ENCODE data around the gene OGDH. TPM values are rescaled to one million over a fixed set of nuclear protein-coding genes. Genes with fewer than 3 reads are reported as not detected.

The OGDH gene
- total and polyA plus RNA-seq, 2 of the 13 experiments (the other 11 are each of a cell fraction or from before 2014, with no cell fraction given) = 17.4 to 25.4 TPM

- TF ChIP-seq ZNF589 (CRISPR knock-in tag; conservative IDR thresholded peaks at IDR 0.05) = no peak; the same call in 1 of the 2 replicates
- peak; percentile 94; the same call in 1 of the 2 replicates for TF ChIP-seq ZIK1 (CRISPR knock-in tag; IDR thresholded peaks at IDR 0.05; ENCODE audit: borderline replicate concordance, low read depth)
- peak; percentile 89 for TF ChIP-seq KLF6 (CRISPR knock-in tag; IDR thresholded peaks at IDR 0.05)
- TF ChIP-seq ZNF446 (CRISPR knock-in tag; IDR thresholded peaks at IDR 0.05) = 0 out of 2 replicates have a peak, but pooled peaks have one; percentile 62
- TF ChIP-seq, protein P1, sequence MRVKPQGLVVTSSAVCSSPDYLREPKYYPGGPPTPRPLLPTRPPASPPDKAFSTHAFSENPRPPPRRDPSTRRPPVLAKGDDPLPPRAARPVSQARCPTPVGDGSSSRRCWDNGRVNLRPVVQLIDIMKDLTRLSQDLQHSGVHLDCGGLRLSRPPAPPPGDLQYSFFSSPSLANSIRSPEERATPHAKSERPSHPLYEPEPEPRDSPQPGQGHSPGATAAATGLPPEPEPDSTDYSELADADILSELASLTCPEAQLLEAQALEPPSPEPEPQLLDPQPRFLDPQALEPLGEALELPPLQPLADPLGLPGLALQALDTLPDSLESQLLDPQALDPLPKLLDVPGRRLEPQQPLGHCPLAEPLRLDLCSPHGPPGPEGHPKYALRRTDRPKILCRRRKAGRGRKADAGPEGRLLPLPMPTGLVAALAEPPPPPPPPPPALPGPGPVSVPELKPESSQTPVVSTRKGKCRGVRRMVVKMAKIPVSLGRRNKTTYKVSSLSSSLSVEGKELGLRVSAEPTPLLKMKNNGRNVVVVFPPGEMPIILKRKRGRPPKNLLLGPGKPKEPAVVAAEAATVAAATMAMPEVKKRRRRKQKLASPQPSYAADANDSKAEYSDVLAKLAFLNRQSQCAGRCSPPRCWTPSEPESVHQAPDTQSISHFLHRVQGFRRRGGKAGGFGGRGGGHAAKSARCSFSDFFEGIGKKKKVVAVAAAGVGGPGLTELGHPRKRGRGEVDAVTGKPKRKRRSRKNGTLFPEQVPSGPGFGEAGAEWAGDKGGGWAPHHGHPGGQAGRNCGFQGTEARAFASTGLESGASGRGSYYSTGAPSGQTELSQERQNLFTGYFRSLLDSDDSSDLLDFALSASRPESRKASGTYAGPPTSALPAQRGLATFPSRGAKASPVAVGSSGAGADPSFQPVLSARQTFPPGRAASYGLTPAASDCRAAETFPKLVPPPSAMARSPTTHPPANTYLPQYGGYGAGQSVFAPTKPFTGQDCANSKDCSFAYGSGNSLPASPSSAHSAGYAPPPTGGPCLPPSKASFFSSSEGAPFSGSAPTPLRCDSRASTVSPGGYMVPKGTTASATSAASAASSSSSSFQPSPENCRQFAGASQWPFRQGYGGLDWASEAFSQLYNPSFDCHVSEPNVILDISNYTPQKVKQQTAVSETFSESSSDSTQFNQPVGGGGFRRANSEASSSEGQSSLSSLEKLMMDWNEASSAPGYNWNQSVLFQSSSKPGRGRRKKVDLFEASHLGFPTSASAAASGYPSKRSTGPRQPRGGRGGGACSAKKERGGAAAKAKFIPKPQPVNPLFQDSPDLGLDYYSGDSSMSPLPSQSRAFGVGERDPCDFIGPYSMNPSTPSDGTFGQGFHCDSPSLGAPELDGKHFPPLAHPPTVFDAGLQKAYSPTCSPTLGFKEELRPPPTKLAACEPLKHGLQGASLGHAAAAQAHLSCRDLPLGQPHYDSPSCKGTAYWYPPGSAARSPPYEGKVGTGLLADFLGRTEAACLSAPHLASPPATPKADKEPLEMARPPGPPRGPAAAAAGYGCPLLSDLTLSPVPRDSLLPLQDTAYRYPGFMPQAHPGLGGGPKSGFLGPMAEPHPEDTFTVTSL (CRISPR knock-in tag; IDR thresholded peaks at IDR 0.05; ENCODE audit: borderline replicate concordance) = peak; percentile 24; the same call in 1 of the 2 replicates
- TF ChIP-seq PHF5A (CRISPR knock-in tag; IDR thresholded peaks at IDR 0.05; ENCODE audit: low read depth, unreplicated experiment) = peak; percentile 67
- TF ChIP-seq ZMAT3 (CRISPR knock-in tag; conservative IDR thresholded peaks at IDR 0.05) = peak; percentile 92
- TF ChIP-seq ZNF34 (CRISPR knock-in tag; IDR thresholded peaks at IDR 0.05; ENCODE audit: borderline replicate concordance) = no peak
- peak; percentile 98 for TF ChIP-seq GABPB1 (CRISPR knock-in tag; IDR thresholded peaks at IDR 0.05)
- TF ChIP-seq SRSF9 (IDR thresholded peaks at IDR 0.05; ENCODE audit: borderline replicate concordance, insufficient read depth, low read depth, low read length, poor library complexity, severe bottlenecking) = no peak
- peak; percentile 86 for TF ChIP-seq ZNF781 (CRISPR knock-in tag; IDR thresholded peaks at IDR 0.05; ENCODE audit: borderline replicate concordance, not compliant biosample characterization)
- TF ChIP-seq SALL2 (CRISPR knock-in tag; IDR thresholded peaks at IDR 0.05) = peak; percentile 91
- TF ChIP-seq NCOA2 (CRISPR knock-in tag; IDR thresholded peaks at IDR 0.05) = peak; percentile 62; the same call in 1 of the 2 replicates
- TF ChIP-seq, protein P2, sequence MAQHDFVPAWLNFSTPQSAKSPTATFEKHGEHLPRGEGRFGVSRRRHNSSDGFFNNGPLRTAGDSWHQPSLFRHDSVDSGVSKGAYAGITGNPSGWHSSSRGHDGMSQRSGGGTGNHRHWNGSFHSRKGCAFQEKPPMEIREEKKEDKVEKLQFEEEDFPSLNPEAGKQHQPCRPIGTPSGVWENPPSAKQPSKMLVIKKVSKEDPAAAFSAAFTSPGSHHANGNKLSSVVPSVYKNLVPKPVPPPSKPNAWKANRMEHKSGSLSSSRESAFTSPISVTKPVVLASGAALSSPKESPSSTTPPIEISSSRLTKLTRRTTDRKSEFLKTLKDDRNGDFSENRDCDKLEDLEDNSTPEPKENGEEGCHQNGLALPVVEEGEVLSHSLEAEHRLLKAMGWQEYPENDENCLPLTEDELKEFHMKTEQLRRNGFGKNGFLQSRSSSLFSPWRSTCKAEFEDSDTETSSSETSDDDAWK (CRISPR knock-in tag; IDR thresholded peaks at IDR 0.05) = no peak
- peak; percentile 66 for TF ChIP-seq ATF1 (CRISPR knock-in tag; IDR thresholded peaks at IDR 0.05)
- TF ChIP-seq ZBTB39 (CRISPR knock-in tag; IDR thresholded peaks at IDR 0.05) = no peak
- peak; percentile 94 for TF ChIP-seq ZNF678 (CRISPR knock-in tag; IDR thresholded peaks at IDR 0.05)
Observed at GRCh38 chr7:44573464-44574286, 32.8 kb upstream of the OGDH start, which contains the start of gene DDX56 (continued).
